Myocyte (in vitro differentiated cells): Measurements from ENCODE around the gene OXSR1. TPM values are rescaled to one million over a fixed set of nuclear protein-coding genes. Genes with fewer than 3 reads are reported as not detected.
"Not testable (repeated sequence)": the region's sequence is repeated elsewhere in the genome, so short reads cannot be mapped to it uniquely, and the experiment has no call there.

Experiments
- DNase-seq: peaks from one replicate; pipeline ENCODE4 v3.0.0-alpha.2; 2012; ENCODE audit warnings: low read depth
- total RNA-seq: library from RNA; depleted of rRNA; stranded (reverse); fragments of >200 nt; gene quantifications from 2 replicates; pipeline ENCODE4 v1.2.3, GENCODE V29; 2014

Gene OXSR1
- total RNA-seq, 1 donor from 2014 or later, result 57.5 TPM

DNA sequence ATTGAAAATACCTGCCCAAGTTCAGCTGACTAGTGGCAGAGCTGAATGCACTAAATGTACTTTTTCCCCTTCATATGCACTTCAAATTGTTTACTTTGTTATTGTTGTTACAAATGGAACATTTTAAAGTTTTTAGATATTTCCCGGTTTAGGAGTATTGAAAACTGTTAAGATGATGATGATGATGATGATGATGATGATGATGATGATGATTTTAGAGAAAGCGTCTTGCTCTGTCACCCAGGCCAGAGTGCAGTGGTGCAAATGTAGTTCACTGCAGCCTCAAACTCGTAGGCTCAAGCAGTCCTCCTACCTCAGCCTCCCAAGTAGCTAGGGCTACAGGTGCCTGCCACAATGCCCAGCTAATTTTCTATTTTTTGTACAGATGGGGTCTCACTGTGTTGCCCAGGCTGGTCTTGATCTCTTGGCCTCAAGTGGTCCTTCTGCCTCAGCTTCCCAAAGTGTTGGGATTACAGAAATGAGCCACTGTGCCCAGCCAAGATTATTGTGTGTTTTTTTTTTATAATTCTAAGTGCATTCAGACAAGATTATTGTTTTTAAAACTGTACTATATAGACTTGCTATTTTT is 54.4 kb downstream of the OXSR1 start:
- no peak for DNase-seq

GRCh38 chr3:38221005-38221404 is 55.7 kb downstream of the OXSR1 start:
- no peak for DNase-seq

DNA sequence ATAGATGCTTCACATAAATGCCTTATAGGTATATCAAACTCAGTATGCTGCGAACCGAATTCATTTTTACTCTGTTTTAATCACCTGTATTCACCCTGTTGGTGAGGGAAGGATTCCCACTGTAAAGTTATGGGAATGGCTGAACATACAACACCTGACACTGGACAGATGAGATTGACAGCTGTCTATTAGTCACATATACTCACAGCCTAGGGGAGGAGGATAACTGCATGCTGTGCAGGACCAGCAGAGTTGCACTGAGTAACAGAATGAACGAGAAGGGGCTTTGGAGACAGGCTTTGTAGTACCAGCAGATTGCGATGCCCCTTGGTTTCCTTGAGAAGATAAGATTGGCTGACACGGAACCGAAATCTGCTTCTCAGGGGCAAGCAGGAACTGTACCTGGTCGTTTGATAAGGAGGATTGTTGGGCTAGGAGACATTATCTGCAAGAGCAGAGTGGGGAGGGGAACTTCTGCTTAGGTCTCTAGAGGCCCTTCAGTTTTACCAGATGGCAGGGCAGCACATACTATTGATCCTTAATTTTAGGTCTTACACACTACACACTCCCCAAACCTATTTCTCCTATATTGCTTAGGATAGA is 56.8 kb downstream of the OXSR1 start:
- no peak for DNase-seq

GRCh38 chr3:38224357-38224756 is 59.0 kb downstream of the OXSR1 start:
- DNase-seq, result no peak

GRCh38 chr3:38226273-38226672 is 60.9 kb downstream of the OXSR1 start:
- DNase-seq, result no peak

GRCh38 chr3:38227989-38228388 is 62.7 kb downstream of the OXSR1 start:
- no peak for DNase-seq

- peak; percentile 17 for DNase-seq
Measured at GRCh38 chr3:38229036-38229435, 63.7 kb downstream of the OXSR1 start.

GRCh38 chr3:38232701-38233100 is 67.4 kb downstream of the OXSR1 start:
- DNase-seq, result no peak

DNA sequence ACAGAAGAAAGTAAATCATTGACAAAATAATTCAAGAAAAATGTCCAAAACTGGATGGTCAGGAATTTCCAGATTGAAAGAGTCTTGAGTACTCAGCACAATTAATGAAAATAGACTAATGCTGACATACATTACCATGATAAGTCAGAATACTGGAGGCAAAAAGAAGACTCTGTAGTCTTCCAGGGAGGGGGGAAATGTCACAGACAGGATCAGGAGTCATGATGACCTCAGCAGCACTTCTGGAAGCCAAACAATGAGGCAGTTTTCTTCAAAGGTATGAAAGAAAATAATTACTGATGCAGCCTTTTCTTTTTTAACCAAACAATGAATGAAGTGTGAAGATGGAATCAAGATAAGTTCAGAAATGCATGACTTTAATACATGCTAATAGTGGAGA is 70.1 kb downstream of the OXSR1 start:
- no peak for DNase-seq

DNA sequence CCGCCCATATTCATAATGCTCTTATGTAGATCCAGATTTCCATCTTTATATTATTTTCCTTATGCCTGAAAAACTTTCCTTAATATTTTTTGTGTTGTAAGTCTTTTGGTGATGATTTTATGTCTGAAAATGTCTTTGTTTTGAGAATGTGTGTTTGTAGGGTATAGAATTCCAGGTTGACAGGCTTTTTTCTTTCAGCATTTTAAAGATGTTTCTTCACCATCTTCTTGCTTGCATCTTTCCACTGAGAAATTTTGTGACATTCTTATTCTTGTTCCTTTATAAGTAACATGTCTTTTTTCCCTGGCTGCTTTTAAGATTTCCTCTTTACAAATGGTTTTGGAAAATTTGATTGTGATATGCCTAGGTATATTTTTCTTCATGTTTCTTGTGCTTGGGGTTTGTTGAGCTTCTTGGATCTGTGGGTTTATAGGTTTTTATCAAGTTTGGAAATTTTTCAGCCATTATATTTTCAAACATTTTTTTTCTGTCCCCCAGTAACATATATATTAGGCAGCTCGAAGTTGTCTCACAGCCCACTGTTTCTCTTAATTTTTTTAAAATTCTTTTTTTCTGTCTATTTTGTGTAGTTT is 73.2 kb downstream of the OXSR1 start:
- DNase-seq, result no peak

DNA sequence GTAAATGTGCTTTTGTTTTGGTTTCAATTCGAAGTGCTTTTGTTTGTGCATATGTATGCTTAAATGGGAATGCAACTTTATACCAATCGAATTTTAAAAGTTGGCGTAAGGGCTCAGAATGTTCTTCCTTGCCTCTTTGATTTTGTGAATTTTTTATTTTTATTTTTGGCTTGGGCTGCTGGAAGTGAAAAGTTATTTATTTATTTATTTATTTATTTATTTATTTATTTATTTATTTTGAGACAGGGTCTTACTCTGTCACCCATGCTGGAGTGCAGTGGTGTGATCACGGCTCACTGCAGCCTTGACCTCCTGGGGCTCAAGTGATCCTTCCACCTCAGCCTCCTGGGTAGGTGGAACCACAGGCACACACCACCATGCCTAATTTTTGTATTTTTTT is 77.5 kb downstream of the OXSR1 start:
- not testable (repeated sequence) for DNase-seq

DNA sequence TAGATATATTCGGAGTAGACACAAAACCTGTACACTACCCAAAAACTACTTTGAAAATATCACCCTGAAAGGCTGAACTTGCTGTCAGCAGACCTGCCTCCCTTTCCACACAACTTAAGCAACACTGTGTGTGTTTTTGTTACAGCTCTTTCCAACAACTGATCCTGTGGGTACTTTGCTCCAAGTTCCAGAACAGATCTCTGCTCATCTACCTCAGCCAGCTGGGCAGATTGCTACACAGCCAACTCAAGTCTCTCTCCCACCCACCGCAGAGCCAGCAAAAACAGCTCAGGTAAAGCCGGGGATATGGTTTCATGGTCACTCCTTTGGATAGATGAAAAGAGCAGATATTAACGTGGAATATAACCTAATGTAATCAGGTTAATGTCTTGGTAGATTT is 80.6 kb downstream of the OXSR1 start:
- no peak for DNase-seq

GRCh38 chr3:38247366-38248035 is 82.2 kb downstream of the OXSR1 start:
- peak; percentile 77 for DNase-seq

DNA sequence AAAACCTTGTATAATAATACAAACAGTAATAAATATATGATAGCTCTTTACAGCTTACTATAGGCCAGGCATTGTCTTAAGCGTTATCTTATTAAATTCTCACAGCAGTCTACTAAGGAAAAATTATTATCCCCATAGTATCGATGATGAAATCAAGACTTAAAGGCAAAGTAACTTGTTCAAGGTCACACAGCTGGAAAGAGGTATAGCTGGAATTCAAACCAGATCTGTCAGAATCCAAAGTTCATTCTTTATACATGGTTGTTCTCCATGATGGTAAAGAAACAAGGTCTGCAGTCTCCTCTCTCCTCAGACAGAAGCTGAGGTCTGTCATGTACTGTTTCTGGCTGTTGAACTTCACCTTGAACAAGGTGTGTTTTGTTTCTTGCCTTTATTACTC is 84.9 kb downstream of the OXSR1 start:
- no peak for DNase-seq

DNA sequence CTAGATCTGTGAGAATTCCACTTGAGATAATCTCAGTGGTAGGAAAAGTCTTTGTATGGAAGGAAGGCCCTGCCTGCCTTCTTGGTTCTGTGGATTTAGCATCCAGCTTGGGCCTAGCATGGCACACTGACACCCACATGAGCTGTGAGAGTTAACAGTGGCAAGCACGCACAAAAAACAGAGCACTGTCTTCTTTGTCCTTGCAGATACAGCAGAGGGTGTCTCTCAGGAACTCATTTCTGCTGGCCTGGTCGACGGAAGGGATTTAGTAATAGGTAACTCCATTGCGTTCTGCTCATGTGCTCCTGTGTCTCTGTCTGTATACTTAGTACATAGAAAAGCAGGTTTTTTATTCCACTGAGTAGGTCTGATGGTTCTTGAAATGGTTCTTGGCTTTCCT is 85.9 kb downstream of the OXSR1 start:
- DNase-seq, result no peak

DNA sequence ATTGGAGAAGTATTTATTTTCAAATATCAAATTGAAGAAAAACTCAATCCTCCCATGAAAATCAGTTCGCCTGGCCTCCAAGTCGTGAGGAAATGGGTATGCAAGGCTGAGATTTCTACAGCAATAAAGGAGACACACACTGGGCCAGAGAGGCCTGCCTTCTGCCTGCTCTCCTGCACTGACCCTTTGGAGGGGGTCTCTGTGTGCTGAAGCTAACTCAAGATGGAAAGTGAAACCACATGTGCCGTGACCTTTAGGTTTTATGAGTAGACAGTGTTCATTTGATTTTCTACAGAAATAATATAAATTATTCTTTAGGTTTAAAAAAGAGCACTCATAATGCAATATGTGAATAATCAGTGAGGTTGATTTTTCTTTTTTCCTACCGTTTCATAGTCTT is 88.4 kb downstream of the OXSR1 start:
- DNase-seq, result no peak

- no peak for DNase-seq
Measured at GRCh38 chr3:38254872-38255271, 89.5 kb downstream of the OXSR1 start.

DNA sequence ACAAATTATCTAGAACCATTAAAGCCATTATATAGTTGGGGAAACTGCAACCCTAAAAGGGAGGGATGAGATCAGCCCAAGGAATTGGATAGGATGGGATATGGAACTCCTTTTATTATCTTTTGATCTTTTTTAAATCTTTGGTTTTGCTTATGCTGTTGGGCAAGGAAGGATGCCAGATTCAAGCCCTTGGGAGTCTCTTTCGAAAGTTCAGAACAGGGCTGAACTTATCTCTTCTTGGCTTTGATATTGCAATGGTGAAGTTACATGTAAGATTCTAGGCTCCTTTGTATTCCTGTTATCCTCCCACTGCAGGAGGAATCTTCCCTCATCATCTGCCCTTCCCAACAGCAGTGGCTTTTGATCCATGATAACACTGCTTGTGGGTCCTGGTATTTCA is 90.3 kb downstream of the OXSR1 start:
- DNase-seq, result no peak

DNA sequence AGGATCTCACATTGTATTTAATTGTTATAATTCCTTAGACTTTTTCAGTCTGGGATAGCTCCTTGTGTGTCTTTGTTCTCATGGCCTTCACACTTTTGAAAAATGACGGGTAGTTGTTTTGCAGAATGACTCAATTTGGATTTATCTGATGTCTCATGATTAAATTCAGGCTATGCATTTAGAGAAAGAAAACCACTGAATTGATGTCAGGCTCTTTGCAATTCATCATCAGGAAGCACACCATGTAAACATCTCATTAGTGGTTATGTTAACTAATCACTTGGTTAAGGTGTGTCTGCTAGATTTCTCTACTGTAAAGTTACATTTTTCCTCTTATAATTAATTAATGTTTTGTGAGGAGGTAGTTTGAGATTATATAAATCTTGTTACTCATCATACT is 92.2 kb downstream of the OXSR1 start:
- no peak for DNase-seq

DNA sequence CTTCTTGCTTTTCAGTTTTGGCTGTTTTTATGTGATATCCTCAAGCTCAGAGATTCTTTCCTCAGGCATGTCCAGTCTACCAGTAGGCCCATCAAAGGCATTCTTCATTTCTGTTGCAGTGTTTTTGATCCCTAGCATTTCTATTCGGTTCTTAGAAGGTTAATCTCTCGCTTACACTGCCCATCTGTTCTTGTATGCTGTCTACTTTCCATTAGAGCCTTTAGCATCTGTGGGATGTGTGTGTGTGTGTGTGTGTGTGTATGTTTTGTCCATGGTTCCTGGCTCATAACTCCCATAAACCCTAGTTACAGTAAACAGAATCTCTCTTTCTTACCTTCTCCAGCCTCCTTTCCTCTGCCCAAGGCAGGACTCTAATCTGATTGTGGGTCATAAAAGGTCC is 95.1 kb downstream of the OXSR1 start:
- DNase-seq, result no peak

DNA sequence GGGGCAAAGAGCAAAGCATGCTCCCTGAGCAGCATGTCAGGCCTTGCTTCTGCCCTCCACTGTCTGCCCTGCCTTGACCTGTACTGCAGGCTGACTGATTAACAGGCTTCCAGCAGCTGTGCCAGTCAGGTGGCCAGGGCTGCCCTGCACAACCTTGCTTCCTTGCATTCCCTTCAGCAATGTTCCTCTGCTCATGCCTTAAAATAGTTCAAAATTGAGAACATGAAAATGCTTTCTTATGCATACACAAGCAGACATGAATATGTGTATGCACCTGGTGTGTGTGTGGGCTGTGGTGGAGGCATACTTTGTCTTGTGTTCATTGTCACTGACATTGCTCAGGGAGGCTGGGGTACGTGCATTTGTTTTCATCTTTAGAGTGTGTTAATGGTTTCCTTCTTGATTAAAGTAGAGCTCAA is 99.0 kb downstream of the OXSR1 start:
- DNase-seq, result peak; percentile 77

GRCh38 chr3:38264779-38265178 is 99.4 kb downstream of the OXSR1 start:
- DNase-seq, result no peak
